ENCODE measurements around the gene ZFP14.
"Not testable (repeated sequence)": the region's sequence is repeated elsewhere in the genome, so short reads cannot be mapped to it uniquely, and the experiment has no call there.

The ZFP14 gene

DNA sequence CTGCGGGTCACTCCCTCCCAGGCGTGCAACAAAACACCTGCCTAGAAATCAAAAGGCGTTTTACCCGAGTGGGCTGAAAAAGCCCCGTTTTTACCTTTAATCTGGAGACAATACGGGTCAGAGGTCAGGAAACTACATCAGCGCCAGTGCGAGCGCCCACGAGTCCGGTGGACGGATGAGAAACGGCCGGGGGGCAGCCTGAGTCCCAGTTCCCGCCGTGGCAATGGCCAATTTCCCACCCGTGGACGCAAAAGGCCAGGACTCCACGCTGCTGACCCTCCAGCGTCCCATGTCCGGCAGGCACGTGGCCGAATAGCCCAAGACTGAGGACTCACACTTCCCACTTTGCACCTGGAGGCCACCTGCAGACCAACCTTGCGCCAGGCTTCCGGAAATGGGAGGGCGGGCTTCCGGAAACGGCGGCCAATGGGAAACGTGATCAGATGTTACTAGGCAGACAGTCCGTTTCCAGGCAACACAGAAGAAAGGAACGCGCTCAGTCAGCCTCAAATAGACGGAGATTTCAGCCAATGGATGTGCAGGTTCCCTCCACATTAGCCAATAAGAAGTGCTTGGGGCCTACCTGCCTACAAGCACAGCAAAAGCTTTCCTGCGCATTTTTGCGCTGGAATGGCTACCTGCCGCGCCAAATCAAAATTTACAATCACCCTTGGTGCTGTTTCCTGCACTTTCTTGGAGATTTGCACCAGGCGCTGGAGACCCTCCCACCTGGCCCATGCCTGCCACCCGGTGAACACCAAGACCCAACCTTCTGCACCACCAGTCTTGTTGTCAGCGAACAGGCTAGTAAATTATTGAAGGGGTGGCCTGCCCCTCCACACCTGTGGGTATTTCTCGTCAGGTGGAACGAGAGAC, 47.4 kb downstream of the ZFP14 start:
- in situ Hi-C loops (cut with HindIII; ENCODE audit: low sequenced_read_pairs), result no loop called here

DNA sequence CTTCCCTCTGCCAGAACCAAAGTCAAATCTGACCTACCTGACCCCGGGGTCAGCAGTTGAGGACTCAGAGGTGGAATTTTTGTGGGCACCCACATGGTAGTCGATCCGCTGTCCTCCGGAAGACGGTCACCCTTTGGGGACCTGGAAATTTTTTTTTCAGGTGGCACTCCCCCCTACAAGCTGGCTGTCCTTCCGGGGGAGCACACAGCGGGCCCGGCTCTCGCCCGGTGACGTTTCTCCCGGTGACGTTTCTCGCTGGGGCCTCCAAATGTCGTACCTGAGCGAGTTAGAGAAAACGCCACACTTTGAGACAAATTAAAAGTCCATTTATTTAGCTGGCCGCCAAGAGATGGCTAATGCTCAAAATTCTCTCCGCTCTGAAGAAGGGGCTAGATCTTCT, 48.8 kb downstream of the ZFP14 start:
- in situ Hi-C loops (cut with HindIII; ENCODE audit: low sequenced_read_pairs), result no loop called here

DNA sequence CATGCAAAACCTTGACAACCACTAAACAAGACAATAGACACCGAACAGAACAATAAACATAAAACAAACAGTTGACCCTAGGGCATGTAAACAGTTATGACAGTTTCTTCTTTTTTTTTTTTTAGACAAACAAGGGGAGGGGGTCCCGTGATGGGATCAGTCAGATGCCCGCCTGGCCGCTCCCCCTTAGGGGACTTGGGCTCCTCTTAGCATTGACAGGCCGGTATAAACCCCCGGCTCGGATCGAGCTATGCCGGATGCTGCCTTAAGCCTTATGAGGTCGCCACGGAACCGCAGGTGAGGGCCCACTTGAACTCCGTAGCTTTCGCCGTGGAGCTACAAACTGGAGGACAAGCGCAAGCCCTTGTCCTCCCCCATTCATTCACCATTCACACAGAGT, 49.5 kb downstream of the ZFP14 start:
- in situ Hi-C loops (cut with HindIII; ENCODE audit: low sequenced_read_pairs), result not testable (repeated sequence)

DNA sequence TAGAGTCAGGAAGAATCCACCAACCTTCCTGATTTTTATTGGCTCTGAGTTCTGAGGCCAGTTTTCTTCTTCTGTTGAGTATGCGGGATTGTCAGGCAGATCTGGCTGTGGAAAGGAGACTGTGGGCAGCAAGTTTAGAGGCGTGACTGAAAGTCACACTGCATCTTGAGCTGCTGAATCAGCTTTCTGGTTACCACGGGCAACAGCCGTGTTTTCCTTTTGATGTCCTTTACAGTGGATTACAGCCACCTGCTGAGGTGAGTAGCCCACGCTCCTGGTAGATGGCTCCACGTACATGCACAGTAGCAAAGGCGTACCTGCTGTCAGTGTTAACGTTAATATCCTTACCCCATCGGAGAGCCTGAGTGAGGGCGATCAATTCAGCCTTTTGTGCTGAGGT, 52.4 kb downstream of the ZFP14 start:
- in situ Hi-C loops (cut with HindIII; ENCODE audit: low sequenced_read_pairs), result not testable (repeated sequence)

DNA sequence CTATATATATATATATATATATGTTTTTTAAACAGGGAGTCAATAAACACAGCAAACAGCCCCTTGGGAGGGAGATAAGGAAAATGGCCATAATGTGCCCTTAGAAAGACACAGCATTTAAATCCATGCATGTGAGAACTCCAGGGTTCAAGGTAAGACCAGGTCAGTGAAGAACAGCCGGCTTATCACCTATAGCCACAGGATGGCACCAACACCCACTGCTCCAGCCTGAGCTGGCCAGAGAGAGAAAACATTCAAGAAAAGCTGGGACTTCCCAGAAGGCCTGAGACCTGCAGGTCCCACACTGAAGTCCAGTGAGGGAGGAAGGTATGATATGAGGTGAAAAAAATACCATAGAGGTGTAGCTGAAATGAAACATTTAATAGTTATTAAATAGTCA, 63.8 kb downstream of the ZFP14 start:
- in situ Hi-C loops (cut with HindIII; ENCODE audit: low sequenced_read_pairs), result not testable (repeated sequence)

DNA sequence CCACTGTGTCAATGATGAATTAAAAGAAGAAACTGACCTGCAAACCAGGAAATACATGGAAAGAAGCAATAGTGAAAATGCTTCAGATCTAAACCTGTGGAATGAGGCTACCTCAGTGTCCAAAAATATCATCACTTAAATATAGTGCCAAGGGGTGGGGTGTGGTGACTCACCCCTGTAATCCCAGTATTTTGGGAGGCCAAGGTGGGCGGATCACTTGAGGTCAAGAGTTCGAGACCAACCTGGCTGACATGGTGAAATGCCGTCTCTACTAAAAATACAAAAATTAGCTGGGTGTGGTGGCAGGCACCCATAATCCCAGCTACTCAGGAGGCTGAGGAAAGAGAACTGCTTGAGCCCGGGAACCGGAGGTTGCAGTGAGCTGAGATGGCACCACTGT, 64.9 kb downstream of the ZFP14 start:
- in situ Hi-C loops (cut with HindIII; ENCODE audit: low sequenced_read_pairs), result not testable (repeated sequence)

DNA sequence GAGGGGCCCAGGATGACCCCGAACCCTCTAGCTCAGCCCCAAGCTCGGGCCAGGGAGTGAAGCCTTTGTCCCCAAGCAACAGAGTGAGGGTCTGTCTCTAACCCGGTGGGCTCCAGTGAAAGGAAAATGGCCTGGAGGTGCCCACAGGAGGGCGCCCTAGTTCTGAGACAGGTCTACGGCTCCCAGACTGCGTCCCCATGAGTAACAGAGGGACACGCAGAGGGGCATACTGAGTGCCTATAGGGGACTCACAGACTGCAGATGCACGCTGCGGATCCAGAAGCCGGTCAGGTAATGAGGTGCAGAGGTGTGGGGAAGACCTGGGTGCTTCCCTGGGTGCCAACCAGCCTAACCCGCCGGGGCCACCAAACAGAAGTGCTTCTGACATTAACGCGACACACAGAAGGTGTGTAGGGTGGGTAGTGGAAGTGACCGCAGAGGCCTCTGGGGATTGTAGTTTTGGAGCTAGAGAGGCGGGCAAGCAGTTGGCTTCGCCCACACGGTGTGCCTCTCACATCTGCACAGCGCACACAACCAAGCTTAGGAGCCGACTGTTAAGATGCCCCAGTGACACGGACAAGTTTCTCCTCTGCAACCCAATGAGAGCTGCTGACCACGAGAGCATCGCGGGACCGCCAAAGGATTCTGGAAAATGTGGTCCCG, 67.8 kb downstream of the ZFP14 start:
- in situ Hi-C loops (cut with HindIII; ENCODE audit: low sequenced_read_pairs), result not testable (repeated sequence)

DNA sequence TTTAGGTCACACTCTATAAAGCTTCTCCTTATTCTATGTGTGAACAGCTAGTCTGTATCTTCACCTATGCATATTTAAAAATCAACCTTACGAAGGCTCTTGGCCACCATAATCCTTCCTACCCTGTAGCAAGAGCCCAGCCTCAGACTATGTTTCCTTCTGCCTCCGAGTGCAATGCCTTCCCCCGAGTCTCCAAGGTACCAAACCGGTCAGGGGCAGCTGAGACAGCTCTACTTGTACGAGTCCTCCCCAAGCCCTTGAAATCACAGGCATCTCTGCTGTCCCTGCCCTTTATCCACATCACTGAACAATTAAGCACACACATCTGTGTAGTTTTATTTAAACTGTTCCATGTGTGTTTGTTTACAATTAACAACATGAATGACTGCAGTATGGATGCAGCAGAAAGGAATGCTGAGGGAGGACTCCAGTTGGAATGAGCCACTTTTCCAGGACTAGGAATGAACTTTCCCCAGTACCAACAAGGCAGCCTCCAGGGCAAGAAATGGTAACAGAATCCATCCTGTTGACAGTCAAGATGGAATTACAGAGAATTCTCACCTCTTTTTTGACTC, 68.5 kb downstream of the ZFP14 start:
- in situ Hi-C loops (cut with HindIII; ENCODE audit: low sequenced_read_pairs), result not testable (repeated sequence)

DNA sequence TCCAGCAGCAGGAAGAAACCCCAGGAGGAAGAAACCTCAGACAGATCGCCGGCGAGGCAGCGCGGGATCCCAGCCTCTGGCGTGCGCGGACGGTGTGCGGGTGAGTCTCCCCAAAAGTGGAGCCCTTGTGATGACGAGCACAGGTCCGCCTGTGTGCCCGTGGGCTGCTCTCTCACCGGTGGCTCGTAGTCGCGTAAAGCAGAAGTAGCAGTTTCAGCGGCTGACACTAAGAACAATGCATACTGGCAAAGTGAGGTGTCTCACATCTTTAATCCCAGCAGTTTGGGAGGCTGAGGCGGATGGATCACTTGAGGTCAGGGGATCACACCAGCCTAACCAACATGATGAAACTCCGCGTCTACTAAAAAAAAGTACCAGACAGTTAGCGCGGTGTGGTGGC, 69.2 kb downstream of the ZFP14 start:
- in situ Hi-C loops (cut with HindIII; ENCODE audit: low sequenced_read_pairs), result not testable (repeated sequence)

DNA sequence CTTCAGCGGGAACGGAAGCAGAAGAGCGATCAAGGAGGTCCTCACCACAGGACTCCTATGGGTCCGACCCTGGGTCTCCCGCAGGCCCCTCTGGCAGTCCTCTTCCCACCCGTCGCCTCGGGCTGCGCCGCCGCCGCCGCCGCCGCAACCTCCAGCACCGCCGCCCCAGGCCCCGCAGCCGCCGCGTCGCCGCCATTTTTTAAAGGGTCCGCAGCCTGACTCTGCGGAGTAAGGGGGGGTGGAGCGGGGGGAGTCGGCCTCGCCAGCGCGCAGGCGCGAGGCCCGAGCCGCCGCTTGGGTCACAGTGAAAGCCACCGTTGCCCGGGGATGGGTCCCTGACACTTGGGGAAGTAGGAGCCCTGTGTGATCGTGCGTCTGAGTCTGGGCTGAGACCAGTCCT, 69.7 kb downstream of the ZFP14 start:
- in situ Hi-C loops (cut with HindIII; ENCODE audit: low sequenced_read_pairs), result not testable (repeated sequence)

DNA sequence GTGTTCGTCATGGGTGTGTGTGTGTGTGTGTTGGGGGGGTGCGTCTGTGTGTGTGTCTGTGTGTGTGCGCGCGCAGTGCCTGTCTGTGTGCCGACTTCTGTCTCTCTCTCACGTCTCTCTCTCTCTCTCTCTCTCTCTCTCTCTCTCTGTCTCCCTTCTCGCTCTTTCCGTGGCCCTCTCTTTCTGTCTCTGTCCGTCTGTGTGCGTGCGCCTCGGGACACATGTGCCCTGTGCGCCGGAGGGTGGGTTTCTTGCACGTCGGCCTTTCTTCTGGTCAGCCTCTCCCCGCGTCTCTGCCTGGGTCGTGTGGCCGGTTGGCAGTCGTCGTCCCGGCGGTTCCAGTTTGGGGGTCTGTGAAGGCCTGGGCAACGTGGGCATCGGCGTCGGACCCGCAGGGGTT, 86.7 kb downstream of the ZFP14 start:
- in situ Hi-C loops (cut with HindIII; ENCODE audit: low sequenced_read_pairs), result not testable (repeated sequence)
